BLaER1 (cell line): Measurements from ENCODE around the gene ANKRD60.

ENCODE experiments used
- H3K27ac ChIP-seq: shearing (Covaris generic); formaldehyde crosslinking; 2 replicates; pipeline ENCODE4 v1.8.1; 2022
- H3K27me3 ChIP-seq: shearing (Covaris generic); formaldehyde crosslinking; 2 replicates; pipeline ENCODE4 v1.8.1; 2022
- H3K36me3 ChIP-seq: shearing (Covaris generic); formaldehyde crosslinking; 2 replicates; pipeline ENCODE4 v1.8.1; 2022
- H3K4me1 ChIP-seq: shearing (Covaris generic); formaldehyde crosslinking; 2 replicates; pipeline ENCODE4 v1.8.1; 2022
- H3K4me2 ChIP-seq: shearing (Covaris generic); formaldehyde crosslinking; 2 replicates; pipeline ENCODE4 v1.8.1; 2022
- H3K4me3 ChIP-seq: shearing (Covaris generic); formaldehyde crosslinking; 2 replicates; pipeline ENCODE4 v1.8.1; 2022
- H3K9ac ChIP-seq: shearing (Covaris generic); formaldehyde crosslinking; 2 replicates; pipeline ENCODE4 v1.8.1; 2022
- H3K9me3 ChIP-seq: shearing (Covaris generic); formaldehyde crosslinking; 2 replicates; pipeline ENCODE4 v1.8.1; 2022
- H4K20me1 ChIP-seq: shearing (Covaris generic); formaldehyde crosslinking; 2 replicates; pipeline ENCODE4 v1.8.1; 2022
- Cebpa-rat ChIP-seq: shearing (Covaris generic); IDR thresholded peaks from 2 replicates; pipeline ENCODE4 v1.8.1; 2022

The ANKRD60 gene

DNA sequence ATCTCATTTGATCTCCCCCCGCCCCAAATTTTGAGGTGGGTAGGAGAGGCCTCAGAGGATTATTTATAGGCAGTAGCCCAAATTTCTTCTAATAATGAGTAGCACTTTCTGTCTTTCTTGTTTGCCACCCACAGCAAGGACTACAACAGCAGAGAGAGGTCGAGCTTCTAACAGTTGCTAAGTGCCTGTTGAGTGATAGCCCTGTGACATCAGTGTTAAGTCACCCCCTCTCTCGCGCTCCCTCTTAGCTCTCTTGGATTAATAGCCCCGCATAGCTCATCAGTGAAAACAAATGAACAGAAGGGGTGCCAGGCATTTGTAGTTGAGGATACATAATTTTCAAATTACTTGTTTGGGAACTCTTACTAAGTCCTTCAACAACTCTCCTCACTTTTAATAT lies 3.5 kb downstream of the ANKRD60 start:
- no peaks in the 10 kb centered on the region for H3K36me3 ChIP-seq
- TF ChIP-seq Cebpa-rat, result no peak
- peaks cover 4% of the 10 kb centered on the region for H3K4me1 ChIP-seq
- H3K27ac ChIP-seq, result no peak overlapping the region
- no peak overlapping the region for H3K4me3 ChIP-seq
- H3K4me2 ChIP-seq, result no peak overlapping the region
- peaks cover 10% of the 10 kb centered on the region; the same call in 1 of the 2 replicates for H4K20me1 ChIP-seq
- H3K9ac ChIP-seq, result no peak overlapping the region
- H3K27me3 ChIP-seq, result peaks cover 47% of the 10 kb centered on the region
- H3K9me3 ChIP-seq, result peaks cover 3% of the 10 kb centered on the region; the same call in 1 of the 2 replicates

DNA sequence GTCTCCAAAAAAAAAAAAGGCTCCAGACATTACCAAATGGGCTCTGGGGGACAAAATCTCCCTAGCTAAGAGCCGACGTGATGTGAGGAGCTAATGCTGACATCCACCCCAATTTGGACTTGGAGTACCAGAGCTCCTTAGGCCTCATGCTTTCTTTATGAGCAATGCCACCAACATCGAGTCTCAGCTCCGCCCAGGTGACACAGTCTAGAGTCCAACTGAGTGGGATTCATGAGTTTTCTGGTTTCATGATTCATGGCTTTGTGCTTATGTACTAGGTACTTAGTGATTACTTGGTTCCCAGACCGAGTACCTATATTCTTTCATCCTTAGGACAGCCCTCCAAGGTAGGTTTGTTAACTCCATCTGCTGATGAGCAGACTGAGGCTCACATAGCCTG lies 4.4 kb downstream of the ANKRD60 start:
- peaks cover 4% of the 10 kb centered on the region; the same call in 1 of the 2 replicates for H4K20me1 ChIP-seq
- H3K9me3 ChIP-seq, result peaks cover 3% of the 10 kb centered on the region; the same call in 1 of the 2 replicates
- H3K4me2 ChIP-seq, result no peak overlapping the region
- peaks cover 38% of the 10 kb centered on the region for H3K27me3 ChIP-seq
- peaks cover 4% of the 10 kb centered on the region for H3K4me1 ChIP-seq
- TF ChIP-seq Cebpa-rat, result no peak
- H3K9ac ChIP-seq, result no peak overlapping the region
- no peaks in the 10 kb centered on the region for H3K36me3 ChIP-seq
- H3K27ac ChIP-seq, result no peak overlapping the region
- H3K4me3 ChIP-seq, result no peak overlapping the region

DNA sequence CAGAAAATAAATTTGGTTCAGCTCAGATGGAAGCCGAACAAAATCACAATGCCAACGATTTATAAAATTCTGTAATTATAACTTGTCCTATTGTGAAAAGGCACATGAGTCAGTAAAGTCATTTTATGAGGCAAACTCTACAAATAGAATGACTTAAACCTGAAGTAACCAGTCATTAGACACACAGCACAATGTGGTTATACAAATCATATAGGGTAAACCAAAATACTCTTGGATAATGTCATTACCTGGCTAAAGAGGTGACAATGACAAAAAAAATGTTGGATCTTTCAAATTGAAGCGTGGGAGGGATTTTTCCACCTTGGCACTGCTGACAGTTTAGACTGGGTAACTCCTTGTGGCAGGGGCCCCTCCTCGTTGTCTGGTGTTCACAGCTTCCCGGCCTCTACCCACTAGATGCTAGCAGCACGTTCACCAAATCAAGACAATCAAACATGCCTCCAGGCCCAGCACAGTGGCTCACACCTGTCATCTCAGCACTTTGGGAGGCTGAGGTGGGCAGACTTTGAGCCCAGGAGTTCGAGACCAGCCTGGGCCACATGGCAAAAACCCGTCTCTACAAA lies 5.0 kb downstream of the ANKRD60 start:
- peaks cover 32% of the 10 kb centered on the region for H3K27me3 ChIP-seq
- H3K9me3 ChIP-seq, result peaks cover 10% of the 10 kb centered on the region; the same call in 1 of the 2 replicates
- H3K27ac ChIP-seq, result no peak overlapping the region
- no peak overlapping the region for H3K4me3 ChIP-seq
- H3K4me1 ChIP-seq, result peaks cover 4% of the 10 kb centered on the region
- H3K4me2 ChIP-seq, result no peak overlapping the region
- H3K36me3 ChIP-seq, result no peaks in the 10 kb centered on the region
- H3K9ac ChIP-seq, result no peak overlapping the region
- no peak for TF ChIP-seq Cebpa-rat
- no peaks in the 10 kb centered on the region for H4K20me1 ChIP-seq

GRCh38 chr20:58222446-58222845 lies 6.0 kb downstream of the ANKRD60 start:
- H3K36me3 ChIP-seq, result no peaks in the 10 kb centered on the region
- no peak overlapping the region for H3K4me2 ChIP-seq
- H3K4me3 ChIP-seq, result no peak overlapping the region
- H3K4me1 ChIP-seq, result no peaks in the 10 kb centered on the region
- H3K9ac ChIP-seq, result no peak overlapping the region
- H3K9me3 ChIP-seq, result 0 out of 2 replicates have a peak, but pooled peaks cover 8% of the 10 kb centered on the region
- no peak overlapping the region for H3K27ac ChIP-seq
- no peaks in the 10 kb centered on the region for H4K20me1 ChIP-seq
- no peak for TF ChIP-seq Cebpa-rat
- H3K27me3 ChIP-seq, result peaks cover 22% of the 10 kb centered on the region

GRCh38 chr20:58219342-58219700 lies 9.1 kb downstream of the ANKRD60 start:
- H3K27ac ChIP-seq, result no peak overlapping the region
- H3K36me3 ChIP-seq, result no peaks in the 10 kb centered on the region
- no peaks in the 10 kb centered on the region for H3K27me3 ChIP-seq
- no peak overlapping the region for H3K4me2 ChIP-seq
- no peak overlapping the region for H3K9ac ChIP-seq
- H3K4me3 ChIP-seq, result no peak overlapping the region
- TF ChIP-seq Cebpa-rat, result no peak
- no peaks in the 10 kb centered on the region for H4K20me1 ChIP-seq
- no peaks in the 10 kb centered on the region for H3K4me1 ChIP-seq
- 0 out of 2 replicates have a peak, but pooled peaks cover 8% of the 10 kb centered on the region for H3K9me3 ChIP-seq

- Histone ChIP-seq H3K36me3 (no peaks in the 10 kb centered on the region), H3K4me1 (no peaks in the 10 kb centered on the region), H4K20me1 (no peaks in the 10 kb centered on the region), H3K4me2 (no peak overlapping the region), H3K4me3 (no peak overlapping the region), H3K9ac (no peak overlapping the region), H3K9me3 (0 out of 2 replicates have a peak, but pooled peaks cover 8% of the 10 kb centered on the region), H3K27ac (no peak overlapping the region), H3K27me3 (no peaks in the 10 kb centered on the region)
- no peak for TF ChIP-seq Cebpa-rat
These were observed 9.7 kb downstream of the ANKRD60 start for GRCh38 chr20:58218665-58219341.

DNA sequence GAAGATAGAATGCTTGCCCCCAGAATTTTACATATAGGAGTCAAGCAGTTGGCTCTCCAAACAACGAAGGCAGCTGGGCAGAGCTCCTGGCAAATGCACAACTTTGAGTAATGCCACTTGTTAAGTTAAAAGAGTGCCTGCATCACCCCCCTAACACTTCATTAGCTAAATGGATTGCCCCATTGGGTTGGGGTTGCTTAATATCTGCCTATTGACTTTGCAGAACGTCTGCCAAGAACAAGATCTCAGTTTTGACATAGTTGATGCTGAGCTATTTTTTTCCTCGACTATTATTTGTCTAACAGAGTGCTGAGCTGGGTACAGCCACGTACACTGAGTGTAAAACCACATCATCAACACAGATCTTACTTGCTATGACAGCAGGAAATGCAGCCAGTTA lies 12.1 kb downstream of the ANKRD60 start:
- Histone ChIP-seq H4K20me1 (no peaks in the 10 kb centered on the region), H3K9me3 (0 out of 2 replicates have a peak, but pooled peaks cover 8% of the 10 kb centered on the region), H3K4me2 (no peak overlapping the region), H3K4me3 (no peak overlapping the region), H3K9ac (no peak overlapping the region), H3K27ac (no peak overlapping the region), H3K36me3 (no peaks in the 10 kb centered on the region), H3K4me1 (no peaks in the 10 kb centered on the region), H3K27me3 (no peaks in the 10 kb centered on the region)
- no peak for TF ChIP-seq Cebpa-rat

- Histone ChIP-seq H3K4me1 (no peaks in the 10 kb centered on the region), H3K4me3 (no peak overlapping the region), H4K20me1 (no peaks in the 10 kb centered on the region), H3K27me3 (no peaks in the 10 kb centered on the region), H3K4me2 (no peak overlapping the region), H3K9ac (no peak overlapping the region), H3K27ac (no peak overlapping the region), H3K36me3 (no peaks in the 10 kb centered on the region), H3K9me3 (0 out of 2 replicates have a peak, but pooled peaks cover 8% of the 10 kb centered on the region)
- TF ChIP-seq Cebpa-rat, result no peak
These were observed 13.3 kb downstream of the ANKRD60 start for GRCh38 chr20:58215116-58215515.

DNA sequence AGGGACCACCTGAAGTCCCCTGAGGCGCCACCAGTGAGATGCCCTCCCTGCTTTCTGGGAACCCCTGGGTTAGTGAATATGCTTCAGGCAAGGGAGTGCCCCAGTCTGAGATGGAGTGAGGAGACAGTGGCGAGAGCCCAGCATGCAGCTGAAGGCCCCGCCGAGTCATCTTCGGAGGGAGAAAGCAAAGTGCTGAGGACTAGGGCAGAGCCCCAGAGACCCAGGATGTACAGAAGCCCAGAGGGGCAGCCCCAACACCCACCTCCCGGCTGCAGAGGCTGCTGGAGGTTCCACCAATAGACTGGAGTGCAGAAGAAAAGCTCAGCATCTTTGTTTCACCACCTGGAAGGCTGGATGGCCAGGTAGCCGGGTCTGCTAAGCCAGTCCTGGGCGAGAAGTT lies 14.1 kb downstream of the ANKRD60 start:
- H3K27me3 ChIP-seq, result no peaks in the 10 kb centered on the region
- H3K27ac ChIP-seq, result no peak overlapping the region
- H3K36me3 ChIP-seq, result no peaks in the 10 kb centered on the region
- no peaks in the 10 kb centered on the region for H3K4me1 ChIP-seq
- H3K9ac ChIP-seq, result no peak overlapping the region
- no peak overlapping the region for H3K4me2 ChIP-seq
- H3K4me3 ChIP-seq, result no peak overlapping the region
- no peaks in the 10 kb centered on the region for H4K20me1 ChIP-seq
- H3K9me3 ChIP-seq, result 0 out of 2 replicates have a peak, but pooled peaks cover 8% of the 10 kb centered on the region
- no peak for TF ChIP-seq Cebpa-rat

DNA sequence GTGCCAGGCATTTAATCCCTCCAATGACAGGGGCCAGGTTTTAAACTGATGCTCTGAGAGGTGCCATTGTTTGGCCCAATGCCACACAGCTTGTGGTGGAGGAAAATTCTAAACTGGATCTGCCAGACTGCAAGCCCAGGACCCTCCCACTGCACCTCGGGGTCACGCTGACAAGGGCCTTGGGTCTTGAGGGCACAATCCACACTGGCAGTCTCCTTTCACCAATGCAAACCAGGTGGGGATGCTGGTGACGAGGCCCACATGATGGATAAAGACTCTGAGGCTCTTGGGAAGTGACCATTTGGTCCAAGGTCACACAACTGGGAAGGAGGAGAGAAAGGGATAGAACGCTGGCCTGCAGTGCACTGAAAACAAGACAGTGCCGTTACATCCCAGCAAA lies 14.7 kb downstream of the ANKRD60 start:
- Histone ChIP-seq H3K9ac (no peak overlapping the region), H3K27me3 (no peaks in the 10 kb centered on the region)

More for the DNA sequence above, 14.7 kb downstream of the ANKRD60 start:
- Histone ChIP-seq H3K9me3 (0 out of 2 replicates have a peak, but pooled peaks cover 4% of the 10 kb centered on the region), H3K4me3 (no peak overlapping the region), H4K20me1 (no peaks in the 10 kb centered on the region), H3K4me2 (no peak overlapping the region), H3K36me3 (no peaks in the 10 kb centered on the region), H3K27ac (no peak overlapping the region), H3K4me1 (no peaks in the 10 kb centered on the region)
- TF ChIP-seq Cebpa-rat, result no peak
